ENCODE results near the gene MED13L.

Gene MED13L

DNA sequence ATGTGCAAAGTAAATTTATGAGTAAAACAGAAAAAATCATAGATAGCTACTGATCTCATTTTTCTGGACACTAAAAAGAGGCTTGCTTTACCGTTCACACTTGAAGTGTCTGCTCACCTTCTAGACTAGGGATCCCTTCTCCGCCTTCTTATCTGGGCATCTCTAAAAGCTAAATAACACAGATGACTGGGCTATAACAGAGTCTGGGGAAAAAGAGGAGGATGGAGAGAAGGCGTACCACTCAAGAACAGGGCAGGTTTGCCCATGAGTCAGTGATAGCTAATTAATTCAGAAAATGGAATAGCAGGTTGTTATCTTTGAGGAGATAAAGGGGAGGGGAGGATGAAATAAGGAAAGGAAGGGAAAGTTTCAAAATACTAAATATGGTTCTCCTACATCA lies 185.3 kb downstream of the MED13L start:
- DNase-seq (ENCODE audit: low read depth): no peak
- TF ChIP-seq, protein P1, sequence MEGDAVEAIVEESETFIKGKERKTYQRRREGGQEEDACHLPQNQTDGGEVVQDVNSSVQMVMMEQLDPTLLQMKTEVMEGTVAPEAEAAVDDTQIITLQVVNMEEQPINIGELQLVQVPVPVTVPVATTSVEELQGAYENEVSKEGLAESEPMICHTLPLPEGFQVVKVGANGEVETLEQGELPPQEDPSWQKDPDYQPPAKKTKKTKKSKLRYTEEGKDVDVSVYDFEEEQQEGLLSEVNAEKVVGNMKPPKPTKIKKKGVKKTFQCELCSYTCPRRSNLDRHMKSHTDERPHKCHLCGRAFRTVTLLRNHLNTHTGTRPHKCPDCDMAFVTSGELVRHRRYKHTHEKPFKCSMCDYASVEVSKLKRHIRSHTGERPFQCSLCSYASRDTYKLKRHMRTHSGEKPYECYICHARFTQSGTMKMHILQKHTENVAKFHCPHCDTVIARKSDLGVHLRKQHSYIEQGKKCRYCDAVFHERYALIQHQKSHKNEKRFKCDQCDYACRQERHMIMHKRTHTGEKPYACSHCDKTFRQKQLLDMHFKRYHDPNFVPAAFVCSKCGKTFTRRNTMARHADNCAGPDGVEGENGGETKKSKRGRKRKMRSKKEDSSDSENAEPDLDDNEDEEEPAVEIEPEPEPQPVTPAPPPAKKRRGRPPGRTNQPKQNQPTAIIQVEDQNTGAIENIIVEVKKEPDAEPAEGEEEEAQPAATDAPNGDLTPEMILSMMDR (conservative IDR thresholded peaks at IDR 0.05; ENCODE audit: low read depth, low read length): no peak
- H3K4me3 ChIP-seq (ENCODE audit: low read depth, low read length): no peak overlapping the region

GRCh38 chr12:116091579-116091978 lies 185.9 kb downstream of the MED13L start:
- TF ChIP-seq, protein P1 (conservative IDR thresholded peaks at IDR 0.05; ENCODE audit: low read depth, low read length): no peak
- no peak overlapping the region for H3K4me3 ChIP-seq (ENCODE audit: low read depth, low read length)
- no peak for DNase-seq (ENCODE audit: low read depth)

DNA sequence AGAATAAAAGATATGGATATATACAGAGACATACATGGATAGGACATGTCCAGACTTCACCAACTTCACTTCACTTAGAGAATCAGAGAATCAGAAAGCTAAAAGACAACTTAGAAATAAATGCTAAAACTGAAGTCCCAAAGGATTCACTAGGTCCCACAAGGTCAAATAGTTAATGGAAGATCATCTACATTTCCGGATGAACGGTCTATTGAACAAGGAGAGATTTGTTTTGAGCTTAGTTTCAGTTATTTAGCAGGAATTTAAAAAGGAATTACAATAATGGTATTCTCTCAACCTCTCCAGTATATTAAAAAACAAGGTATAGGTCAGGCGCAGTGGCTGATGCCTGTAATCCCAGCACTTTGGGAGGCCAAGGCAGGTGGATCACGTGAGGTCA lies 187.0 kb downstream of the MED13L start:
- DNase-seq (ENCODE audit: low read depth): no peak
- TF ChIP-seq, protein P1 (conservative IDR thresholded peaks at IDR 0.05; ENCODE audit: low read depth, low read length): no peak
- H3K4me3 ChIP-seq (ENCODE audit: low read depth, low read length): no peak overlapping the region

DNA sequence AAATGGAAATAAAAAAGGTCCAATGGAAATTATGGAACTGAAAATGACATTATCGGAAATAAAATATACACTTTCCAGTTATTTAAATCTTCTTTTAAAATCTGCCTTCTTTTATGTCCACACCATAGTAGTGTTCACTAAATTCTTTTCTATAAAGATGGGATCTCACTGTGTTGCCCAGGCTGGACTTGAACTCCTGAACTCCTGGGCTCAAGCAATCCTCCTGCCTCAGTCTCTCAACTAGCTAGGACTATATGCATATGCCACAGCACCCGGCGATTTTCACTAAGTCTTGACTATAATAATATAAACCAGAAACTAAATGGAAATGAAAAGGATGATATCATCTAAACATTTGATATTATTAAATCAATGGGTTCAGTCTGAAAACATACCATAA lies 188.4 kb downstream of the MED13L start:
- no peak for DNase-seq (ENCODE audit: low read depth)
- TF ChIP-seq, protein P1 (conservative IDR thresholded peaks at IDR 0.05; ENCODE audit: low read depth, low read length): no peak
- no peak overlapping the region for H3K4me3 ChIP-seq (ENCODE audit: low read depth, low read length)

DNA sequence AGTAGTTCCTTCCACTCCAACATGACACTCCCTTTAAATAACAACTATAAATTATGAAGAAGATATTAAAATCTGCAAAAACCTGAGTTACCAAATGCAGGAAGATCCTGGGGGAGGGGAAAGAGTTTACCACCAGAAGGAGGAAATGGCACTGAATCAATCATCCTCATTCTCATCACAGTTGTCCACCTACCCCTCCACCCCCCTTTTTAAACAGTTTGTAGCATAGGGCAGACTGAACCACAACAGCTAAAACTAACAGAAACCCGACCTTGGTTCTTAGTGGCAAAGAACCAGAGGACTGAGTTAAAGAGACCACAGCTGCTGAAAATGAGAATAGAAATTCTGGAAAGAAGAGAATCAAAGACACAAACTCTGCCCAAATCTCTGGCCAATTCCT lies 189.5 kb downstream of the MED13L start:
- TF ChIP-seq, protein P1 (conservative IDR thresholded peaks at IDR 0.05; ENCODE audit: low read depth, low read length): no peak
- DNase-seq (ENCODE audit: low read depth): no peak

DNA sequence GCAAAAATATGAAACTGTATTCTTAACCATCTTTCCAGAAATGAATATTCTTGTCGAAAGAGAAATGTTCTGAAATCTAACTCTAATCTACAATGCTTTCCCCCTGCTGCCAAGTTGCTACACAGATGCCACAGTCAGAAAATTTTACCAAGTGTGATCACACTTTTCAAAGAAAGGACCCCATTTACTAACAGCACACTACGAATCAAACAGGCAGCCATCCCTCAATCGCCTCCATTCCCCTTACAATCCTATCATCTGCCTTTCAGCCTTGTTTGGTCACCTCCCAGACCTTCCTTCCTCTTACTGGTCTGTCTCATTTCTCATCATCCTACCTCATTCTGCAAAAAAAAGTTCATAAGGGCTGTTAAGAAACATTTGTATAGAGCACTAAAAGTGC lies 190.1 kb downstream of the MED13L start:
- DNase-seq (ENCODE audit: low read depth): no peak
- H3K4me3 ChIP-seq (ENCODE audit: low read depth, low read length): no peak overlapping the region
- TF ChIP-seq, protein P1 (conservative IDR thresholded peaks at IDR 0.05; ENCODE audit: low read depth, low read length): no peak

More for the DNA sequence above, 189.5 kb downstream of the MED13L start:
- H3K4me3 ChIP-seq (ENCODE audit: low read depth, low read length): no peak overlapping the region

DNA sequence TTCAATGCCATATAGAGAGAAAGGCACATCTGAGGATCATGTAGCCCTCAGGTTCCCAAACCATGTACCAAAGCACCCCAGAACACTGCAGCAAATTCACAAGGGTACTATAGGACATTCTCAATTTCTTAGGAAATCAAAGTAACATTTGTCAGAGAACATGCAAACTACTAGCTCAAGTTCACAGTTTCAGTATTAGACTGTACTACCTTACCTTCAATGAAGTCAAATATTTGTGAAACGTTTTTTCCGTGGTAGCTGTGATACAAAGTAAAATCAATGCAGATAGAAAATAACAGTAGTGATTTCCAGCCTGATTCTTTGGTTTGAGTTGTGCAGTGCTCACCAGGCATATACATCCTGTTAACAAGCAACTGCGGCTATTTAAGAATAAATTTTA lies 197.1 kb downstream of the MED13L start:
- H3K4me3 ChIP-seq (ENCODE audit: low read depth, low read length): no peak overlapping the region
- DNase-seq (ENCODE audit: low read depth): no peak
- TF ChIP-seq, protein P1 (conservative IDR thresholded peaks at IDR 0.05; ENCODE audit: low read depth, low read length): no peak

All from choroid plexus epithelial cell (primary cell).